Embryonic facial prominence (tissue), 1 donor: ENCODE results near the gene SIGLEC9.

Source experiments
- DNase-seq: peaks from one replicate; pipeline ENCODE4 v3.0.0-alpha.2; 2016; ENCODE audit errors: extremely low spot score

Gene SIGLEC9

GRCh38 chr19:51097166-51097738 lies 27.5 kb upstream of the SIGLEC9 start:
- DNase-seq, result no peak

- no peak for DNase-seq
These were observed 26.9 kb upstream of the SIGLEC9 start for GRCh38 chr19:51097796-51098195.

- DNase-seq, result no peak
These were observed 26.2 kb upstream of the SIGLEC9 start for GRCh38 chr19:51098365-51099046.

GRCh38 chr19:51099047-51099382 lies 25.7 kb upstream of the SIGLEC9 start:
- no peak for DNase-seq

GRCh38 chr19:51100601-51101000 lies 24.1 kb upstream of the SIGLEC9 start:
- DNase-seq, result no peak

GRCh38 chr19:51101171-51101865 lies 23.4 kb upstream of the SIGLEC9 start:
- DNase-seq, result no peak

GRCh38 chr19:51102991-51103390 lies 21.7 kb upstream of the SIGLEC9 start:
- no peak for DNase-seq

- DNase-seq, result no peak
These were observed 20.8 kb upstream of the SIGLEC9 start for GRCh38 chr19:51103926-51104341.

GRCh38 chr19:51107406-51108065 lies 17.2 kb upstream of the SIGLEC9 start:
- no peak for DNase-seq

GRCh38 chr19:51108066-51108804 lies 16.5 kb upstream of the SIGLEC9 start, which contains the start of gene CTU1:
CTU1 (minus strand) TSS chr19:51108409; CDS start chr19:51104569, 3,840 bp downstream.
- DNase-seq, result peak; percentile 96

- no peak for DNase-seq
These were observed 15.9 kb upstream of the SIGLEC9 start for GRCh38 chr19:51108805-51109146.

GRCh38 chr19:51110666-51110971 lies 14.1 kb upstream of the SIGLEC9 start:
- DNase-seq, result no peak

GRCh38 chr19:51111606-51112005 lies 13.1 kb upstream of the SIGLEC9 start:
- DNase-seq, result no peak

- no peak for DNase-seq
These were observed 10.5 kb upstream of the SIGLEC9 start for GRCh38 chr19:51114087-51114729.

GRCh38 chr19:51116736-51117286 lies 7.9 kb upstream of the SIGLEC9 start:
- no peak for DNase-seq

GRCh38 chr19:51119101-51119500 lies 5.6 kb upstream of the SIGLEC9 start:
- no peak for DNase-seq

GRCh38 chr19:51119611-51120010 lies 5.1 kb upstream of the SIGLEC9 start:
- DNase-seq, result no peak

- DNase-seq, result no peak
These were observed 4.5 kb upstream of the SIGLEC9 start for GRCh38 chr19:51120160-51120559.

GRCh38 chr19:51121257-51121656 lies 3.4 kb upstream of the SIGLEC9 start:
- no peak for DNase-seq

- no peak for DNase-seq
These were observed 2.4 kb upstream of the SIGLEC9 start for GRCh38 chr19:51122112-51122981.
